B cell (primary cell): Measurements from ENCODE around the gene MFF. TPM values are rescaled to one million over a fixed set of nuclear protein-coding genes. Genes with fewer than 3 reads are reported as not detected.

Experiments
- ATAC-seq: fragments of 200-7000 bp; cut with Tn5 transposase; one replicate; pipeline ENCODE4 v1.10.0; 2021; ENCODE audit warnings: low read depth, mild to moderate bottlenecking, moderate number of reproducible peaks, moderate library complexity
- CTCF ChIA-PET: fragments of 350-600 bp; sonication (Branson Sonifier 250); formaldehyde crosslinking; loops from one replicate; lab custom pipeline; 2021; ENCODE audit warnings: antibody characterized with exemption, inconsistent platforms; lab: Charles Lee
- POLR2A ChIA-PET: fragments of 350-600 bp; sonication (Branson Sonifier 250); formaldehyde crosslinking; loops from one replicate; lab custom pipeline; 2021; ENCODE audit warnings: antibody characterized with exemption; lab: Charles Lee
- DNase-seq: peaks from one replicate; pipeline ENCODE4 v3.0.0; 2013
- H2AFZ ChIP-seq: 2 replicates; pipeline ENCODE4 v1.6.1; 2012; ENCODE audit warnings: mild to moderate bottlenecking, low read depth, low read length; ENCODE audit not compliant: insufficient read depth, poor library complexity, severe bottlenecking
- H3K27ac ChIP-seq, 2 donors: 1 replicate in 1 of 2; 2 replicates in 1 of 2; pipeline ENCODE4 v1.5.1; 2012 to 2013; ENCODE audit warnings: low read length in 2 of 2, mild to moderate bottlenecking in 2 of 2, moderate library complexity in 1 of 2
- H3K27me3 ChIP-seq, 4 experiments: fragments of 200-600 bp in 1 of 4; sonication (generic) in 1 of 4; replicated peaks in 1 of 4; 1 replicate in 2 of 4; 2 replicates in 2 of 4; pipeline versions ENCODE4 v1.6.1 to v1.7.0; 2013 to 2016; ENCODE audit warnings: low read length in 3 of 4, mild to moderate bottlenecking in 2 of 4, mixed read lengths in 1 of 4, moderate library complexity in 1 of 4; ENCODE audit not compliant: insufficient read depth in 4 of 4, control insufficient read depth in 3 of 4; ENCODE audit errors: control extremely low read depth in 1 of 4
- H3K36me3 ChIP-seq, 2 experiments: replicated peaks in 1 of 2; 1 replicate in 1 of 2; 2 replicates in 1 of 2; pipeline versions ENCODE4 v1.6.1 to v1.7.1; 2013; ENCODE audit warnings: low read length in 1 of 2; ENCODE audit not compliant: insufficient read depth in 2 of 2, control insufficient read depth in 1 of 2; ENCODE audit errors: control extremely low read depth in 1 of 2, extremely low read depth in 1 of 2
- H3K4me1 ChIP-seq, 2 donors: fragments of 200-600 bp in 1 of 2; sonication (generic) in 1 of 2; 1 replicate in 1 of 2; 2 replicates in 1 of 2; pipeline versions ENCODE4 v1.5.1 to v1.6.1; 2013 to 2017; ENCODE audit warnings: low read length in 2 of 2; ENCODE audit not compliant: control insufficient read depth in 2 of 2, insufficient read depth in 2 of 2
- H3K4me2 ChIP-seq: replicated peaks from 2 replicates; pipeline ENCODE3; 2012; ENCODE audit warnings: mild to moderate bottlenecking, low read depth, low read length; ENCODE audit not compliant: poor library complexity, severe bottlenecking
- H3K4me3 ChIP-seq, 5 experiments: fragments of 200-600 bp in 1 of 5; sonication (generic) in 1 of 5; 1 replicate in 3 of 5; 2 replicates in 2 of 5; pipeline versions ENCODE4 v1.5.1 to v1.7.0; 2011 to 2016; ENCODE audit warnings: low read length in 4 of 5, mild to moderate bottlenecking in 4 of 5, low read depth in 2 of 5, control low read depth in 1 of 5, moderate library complexity in 1 of 5; ENCODE audit not compliant: insufficient read depth in 1 of 5; ENCODE audit errors: control extremely low read depth in 1 of 5, extremely low read depth in 1 of 5
- H3K79me2 ChIP-seq: fragments of 200-600 bp; sonication (generic); one replicate; pipeline ENCODE4 v1.6.0; 2016; ENCODE audit warnings: low read length; ENCODE audit not compliant: control insufficient read depth, insufficient read depth
- H3K9ac ChIP-seq: fragments of 200-600 bp; sonication (generic); 2 replicates; pipeline ENCODE4 v1.6.1; 2017; ENCODE audit warnings: mild to moderate bottlenecking, low read length, moderate library complexity
- H3K9me3 ChIP-seq, 3 donors: one replicate each; pipeline versions ENCODE4 v1.6.1 to v1.7.1; 2013; ENCODE audit warnings: low read length in 2 of 3; ENCODE audit not compliant: control insufficient read depth in 2 of 3, insufficient read depth in 1 of 3; ENCODE audit errors: control extremely low read depth in 1 of 3
- H4K20me1 ChIP-seq: 2 replicates; pipeline ENCODE4 v1.6.0; 2012; ENCODE audit warnings: mild to moderate bottlenecking, low read length; ENCODE audit not compliant: insufficient read depth, control insufficient read depth, poor library complexity, severe bottlenecking
- H3K27ac Mint-ChIP-seq: one replicate; pipeline ENCODE4 v1.8.0; 2021; ENCODE audit warnings: mixed read lengths
- H3K27me3 Mint-ChIP-seq: one replicate; pipeline ENCODE4 v1.8.0; 2021; ENCODE audit warnings: mixed read lengths
- H3K4me1 Mint-ChIP-seq: one replicate; pipeline ENCODE4 v1.8.0; 2021; ENCODE audit warnings: mixed read lengths
- H3K4me3 Mint-ChIP-seq: one replicate; pipeline ENCODE4 v1.8.0; 2021; ENCODE audit warnings: mixed read lengths
- H3K9me3 Mint-ChIP-seq: one replicate; pipeline ENCODE4 v1.8.0; 2022; ENCODE audit warnings: mixed read lengths; ENCODE audit not compliant: insufficient read depth
- CTCF ChIP-seq: fragments of 200-600 bp; IDR thresholded peaks from one replicate; pipeline ENCODE4 v1.8.0; 2022; ENCODE audit warnings: antibody characterized with exemption, mild to moderate bottlenecking
- EZH2 ChIP-seq: IDR thresholded peaks from 2 replicates; pipeline ENCODE4 v1.6.1; 2012; ENCODE audit warnings: borderline replicate concordance, low read depth, mild to moderate bottlenecking, moderate library complexity, low read length; ENCODE audit not compliant: insufficient read depth, poor library complexity, severe bottlenecking
- WGBS: methylation state at CpG from one replicate; pipeline ENCODE4 v1.1.5; 2013; ENCODE audit warnings: missing lambda C conversion rate; ENCODE audit not compliant: insufficient coverage; 5-methylcytosine and 5-hydroxymethylcytosine counted together
- intact Hi-C: fragments of 100-400 bp; cut with micrococcal nuclease; formaldehyde crosslinking; loops from one replicate; pipeline ENCODE4 v1.10.0; 2022
- polyA plus RNA-seq: library from polyadenylated mRNA; depleted of rRNA; stranded (reverse); fragments of >200 nt; gene quantifications from 2 replicates; pipeline ENCODE4 v1.2.3, GENCODE V29; 2012
- total RNA-seq, 2 donors: library from RNA; stranded (reverse); fragments of 120-200 nt in 1 of 2; gene quantifications; 1 replicate in 1 of 2; 2 replicates in 1 of 2; pipeline versions ENCODE4 v1.2.3 to v1.2.4, GENCODE V29; 2013 to 2022

MFF gene
- total and polyA plus RNA-seq, 2 donors (not counting 1 experiment from before 2014, with no cell fraction given) = 55.0 to 70.4 TPM

DNA sequence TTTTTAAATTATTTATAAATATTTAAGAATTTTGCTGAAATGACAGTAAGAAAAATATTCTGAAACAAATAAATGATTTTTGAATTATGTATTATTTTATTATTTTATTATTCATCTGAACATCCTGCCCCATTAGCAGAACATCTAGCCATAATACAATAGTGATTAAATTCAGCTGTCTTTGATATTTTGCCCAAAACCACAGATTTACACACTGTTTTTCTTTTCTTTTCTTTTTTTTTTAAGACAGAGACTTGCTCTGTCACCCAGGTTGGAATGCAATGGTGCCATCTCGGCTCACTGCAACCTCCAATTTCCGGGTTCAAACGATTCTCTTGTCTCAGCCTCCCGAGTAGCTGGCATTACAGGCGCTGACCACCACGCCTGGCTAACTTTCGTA lies 64.6 kb downstream of the MFF start:
- ChIA-PET POLR2A (no interaction called here), CTCF (interaction anchor here (1.2 kb wide), 1 partner anchor 82 kb away, joined by 3 read pairs; the partner anchor contains the start of gene AGFG1)
- H3K36me3 ChIP-seq = no peaks in the 10 kb centered on the region
- H3K79me2 ChIP-seq = no peaks in the 10 kb centered on the region
- no peak for DNase-seq
- H4K20me1 ChIP-seq = no peaks in the 10 kb centered on the region
- no peak overlapping the region for H3K4me2 ChIP-seq
- 100% methylated on average over 7 of the region's 7 CpGs for WGBS
- Mint-ChIP-seq H3K9me3 (no peaks in the 10 kb centered on the region), H3K27ac (no peak overlapping the region), H3K4me3 (no peak overlapping the region), H3K27me3 (no peaks in the 10 kb centered on the region), H3K4me1 (peaks cover 46% of the 10 kb centered on the region)
- no peak overlapping the region for H3K9ac ChIP-seq
- no peaks in the 10 kb centered on the region for H3K27me3 ChIP-seq
- no peak for ATAC-seq
- intact Hi-C loops = loop anchor here (10.0 kb wide), 1 partner anchor 65 kb away; the partner anchor contains the start of gene MFF
- peaks cover 37 to 47% of the 10 kb centered on the region in 2 donors for H3K4me1 ChIP-seq
- H3K4me3 ChIP-seq = no peak overlapping the region
- H3K27ac ChIP-seq = no peak overlapping the region
- H2AFZ ChIP-seq = no peak overlapping the region
- no peak for TF ChIP-seq CTCF
- TF ChIP-seq EZH2 = no peak
- H3K9me3 ChIP-seq = no peaks in the 10 kb centered on the region

GRCh38 chr2:227390468-227391256 lies 65.6 kb downstream of the MFF start:
- DNase-seq = no peak
- Histone ChIP-seq H3K4me1 (peaks cover 27 to 38% of the 10 kb centered on the region in 2 donors), H3K9me3 (no peaks in the 10 kb centered on the region), H3K9ac (no peak overlapping the region), H3K36me3 (no peaks in the 10 kb centered on the region), H2AFZ (no peak overlapping the region), H3K4me2 (no peak overlapping the region), H3K27ac (no peak overlapping the region), H4K20me1 (no peaks in the 10 kb centered on the region), H3K79me2 (no peaks in the 10 kb centered on the region), H3K4me3 (no peak overlapping the region), H3K27me3 (no peaks in the 10 kb centered on the region)
- Mint-ChIP-seq H3K27ac (no peak overlapping the region), H3K27me3 (no peaks in the 10 kb centered on the region), H3K4me3 (no peak overlapping the region), H3K9me3 (no peaks in the 10 kb centered on the region), H3K4me1 (peaks cover 41% of the 10 kb centered on the region)
- TF ChIP-seq CTCF = no peak
- no peak for TF ChIP-seq EZH2
- intact Hi-C loops = no loop called here
- POLR2A ChIA-PET = no interaction called here
- WGBS = 94% methylated on average over 8 of the region's 17 CpGs
- ATAC-seq = no peak
- CTCF ChIA-PET = interaction anchor here (1.2 kb wide), 1 partner anchor 81 kb away, joined by 3 read pairs; the partner anchor contains the start of gene AGFG1
